NT2/D1 (cell line): ENCODE data around the gene KIAA1217.
A peak's percentile ranks its signal among the peaks of the same experiment; 100 is the strongest.

ENCODE experiments used
- DNase-seq: peaks from one replicate; pipeline ENCODE4 v3.0.0-alpha.2; 2011; ENCODE audit warnings: low read depth, low spot score
- H3K27me3 ChIP-seq: 2 replicates; pipeline ENCODE4 v1.6.0; 2011; ENCODE audit warnings: mild to moderate bottlenecking; ENCODE audit not compliant: insufficient read length, insufficient read depth
- H3K36me3 ChIP-seq: 2 replicates; pipeline ENCODE4 v1.6.1; 2011; ENCODE audit warnings: mild to moderate bottlenecking, low read length, mixed read lengths; ENCODE audit not compliant: insufficient read depth, insufficient read length
- H3K4me1 ChIP-seq: 2 replicates; pipeline ENCODE4 v1.5.1; 2011; ENCODE audit not compliant: insufficient read depth, insufficient read length
- H3K4me3 ChIP-seq: 2 replicates; pipeline ENCODE4 v1.5.1; 2011; ENCODE audit warnings: low read depth; ENCODE audit not compliant: insufficient read length
- H3K9ac ChIP-seq: 2 replicates; pipeline ENCODE4 v1.6.0; 2011; ENCODE audit warnings: low read depth; ENCODE audit not compliant: insufficient read length
- H3K9me3 ChIP-seq: 2 replicates; pipeline ENCODE4 v1.5.1; 2011; ENCODE audit warnings: mild to moderate bottlenecking, low read length; ENCODE audit not compliant: insufficient read depth
- SUZ12 ChIP-seq: IDR thresholded peaks from 2 replicates; pipeline ENCODE4 v1.6.1; 2011; ENCODE audit not compliant: insufficient read length, insufficient read depth; ENCODE audit errors: extremely low read depth
- YY1 ChIP-seq: IDR thresholded peaks from 2 replicates; pipeline ENCODE4 v1.6.1; 2011; ENCODE audit not compliant: insufficient read length, insufficient read depth
- ZNF274 ChIP-seq: IDR thresholded peaks from 2 replicates; pipeline ENCODE4 v1.6.1; 2011; ENCODE audit warnings: mild to moderate bottlenecking, low read depth, low read length

KIAA1217 gene

GRCh38 chr10:24201503-24202180, 7.3 kb upstream of the KIAA1217 start:
- no peak overlapping the region for H3K4me3 ChIP-seq
- TF ChIP-seq ZNF274 = no peak
- no peak for TF ChIP-seq YY1
- TF ChIP-seq SUZ12 = no peak

GRCh38 chr10:24202181-24202570, 6.8 kb upstream of the KIAA1217 start:
- H3K9ac ChIP-seq = no peak overlapping the region
- no peaks in the 10 kb centered on the region for H3K36me3 ChIP-seq
- TF ChIP-seq YY1 (no peak), ZNF274 (no peak), SUZ12 (no peak)
- no peaks in the 10 kb centered on the region for H3K27me3 ChIP-seq
- H3K4me1 ChIP-seq = peaks cover 3% of the 10 kb centered on the region
- no peaks in the 10 kb centered on the region; the same call in 1 of the 2 replicates for H3K9me3 ChIP-seq
- no peak for DNase-seq
- H3K4me3 ChIP-seq = no peak overlapping the region

More at GRCh38 chr10:24201503-24202180, 7.3 kb upstream of the KIAA1217 start:
- Histone ChIP-seq H3K36me3 (no peaks in the 10 kb centered on the region), H3K9ac (no peak overlapping the region), H3K9me3 (no peaks in the 10 kb centered on the region; the same call in 1 of the 2 replicates), H3K4me1 (peaks cover 3% of the 10 kb centered on the region), H3K27me3 (no peaks in the 10 kb centered on the region)
- no peak for DNase-seq

- H3K4me1 ChIP-seq = peaks cover 3% of the 10 kb centered on the region
- TF ChIP-seq SUZ12 (no peak), YY1 (no peak), ZNF274 (no peak)
- no peaks in the 10 kb centered on the region for H3K27me3 ChIP-seq
- H3K4me3 ChIP-seq = no peak overlapping the region
- H3K9me3 ChIP-seq = no peaks in the 10 kb centered on the region; the same call in 1 of the 2 replicates
- H3K36me3 ChIP-seq = no peaks in the 10 kb centered on the region
- no peak overlapping the region for H3K9ac ChIP-seq
- no peak for DNase-seq
These were observed 3.1 kb upstream of the KIAA1217 start for GRCh38 chr10:24205821-24206220.

- Histone ChIP-seq H3K9ac (no peak overlapping the region), H3K4me1 (peaks cover 3% of the 10 kb centered on the region), H3K36me3 (no peaks in the 10 kb centered on the region), H3K27me3 (no peaks in the 10 kb centered on the region), H3K4me3 (no peak overlapping the region), H3K9me3 (no peaks in the 10 kb centered on the region; the same call in 1 of the 2 replicates)
- TF ChIP-seq ZNF274 = no peak
- no peak for TF ChIP-seq SUZ12
- no peak for TF ChIP-seq YY1
- no peak for DNase-seq
These were observed 2.6 kb upstream of the KIAA1217 start for GRCh38 chr10:24206334-24206733.

- TF ChIP-seq YY1 (no peak), SUZ12 (no peak), ZNF274 (no peak)
- Histone ChIP-seq H3K4me1 (peaks cover 3% of the 10 kb centered on the region), H3K9ac (no peak overlapping the region)
These were observed 2.0 kb upstream of the KIAA1217 start for GRCh38 chr10:24206926-24207325.

GRCh38 chr10:24207341-24207740, 1.6 kb upstream of the KIAA1217 start:
- Histone ChIP-seq H3K36me3 (no peaks in the 10 kb centered on the region), H3K4me3 (no peak overlapping the region), H3K4me1 (peaks cover 3% of the 10 kb centered on the region), H3K27me3 (no peaks in the 10 kb centered on the region), H3K9ac (no peak overlapping the region), H3K9me3 (no peaks in the 10 kb centered on the region; the same call in 1 of the 2 replicates)
- no peak for DNase-seq
- TF ChIP-seq ZNF274 = no peak
- no peak for TF ChIP-seq SUZ12
- TF ChIP-seq YY1 = no peak

More at GRCh38 chr10:24206926-24207325, 2.0 kb upstream of the KIAA1217 start:
- Histone ChIP-seq H3K9me3 (no peaks in the 10 kb centered on the region; the same call in 1 of the 2 replicates), H3K4me3 (no peak overlapping the region), H3K36me3 (no peaks in the 10 kb centered on the region), H3K27me3 (no peaks in the 10 kb centered on the region)
- no peak for DNase-seq

- no peak for TF ChIP-seq ZNF274
- TF ChIP-seq YY1 = no peak
- TF ChIP-seq SUZ12 = no peak
- Histone ChIP-seq H3K4me3 (peak overlapping the region; percentile 58), H3K9ac (no peak overlapping the region), H3K9me3 (no peaks in the 10 kb centered on the region; the same call in 1 of the 2 replicates), H3K27me3 (no peaks in the 10 kb centered on the region), H3K36me3 (peaks cover 5% of the 10 kb centered on the region), H3K4me1 (peaks cover 2% of the 10 kb centered on the region)
- no peak for DNase-seq
These were observed 942 bp upstream of the KIAA1217 start for GRCh38 chr10:24207781-24208611.
